PC-3 (cell line): ENCODE results near the gene TPGS2.

ENCODE experiments used
- CTCF ChIP-seq: fragments of 300-600 bp; sonication (generic); conservative IDR thresholded peaks from 2 replicates; pipeline ENCODE4 v1.5.1; 2017; ENCODE audit warnings: antibody characterized with exemption, low read depth, mild to moderate bottlenecking, low read length
- EZH2 ChIP-seq: fragments of 300-600 bp; sonication (generic); IDR thresholded peaks from one replicate; pipeline ENCODE4 v1.6.1; 2017; ENCODE audit warnings: antibody characterized with exemption, mild to moderate bottlenecking, low read length; ENCODE audit not compliant: unreplicated experiment
- EZH2phosphoT487 ChIP-seq: fragments of 300-600 bp; sonication (generic); IDR thresholded peaks from 2 replicates; pipeline ENCODE4 v1.6.1; 2018; ENCODE audit warnings: mild to moderate bottlenecking, antibody characterized with exemption, low read length, borderline replicate concordance

- TF ChIP-seq EZH2phosphoT487 (no peak), CTCF (no peak), EZH2 (no peak)
Observed at GRCh38 chr18:36825526-36825925, 3.3 kb downstream of the TPGS2 start.
